K562 (cell line): ENCODE data around the gene IDUA. TPM values are rescaled to one million over a fixed set of nuclear protein-coding genes. Genes with fewer than 3 reads are reported as not detected.

Experiments
- BACH1 ChIP-seq: fragments of 200-800 bp; sonication (Bioruptor generic); IDR thresholded peaks from 2 replicates; pipeline ENCODE4 v1.6.1; 2016; ENCODE audit warnings: missing genetic modification characterization, missing compliant biosample characterization
- BHLHE40 ChIP-seq: IDR thresholded peaks from 2 replicates; pipeline ENCODE4 v1.6.1; 2011; ENCODE audit warnings: low read length, improper control_type of control experiment
- BRD9 ChIP-seq: fragments of 450-650 bp; IDR thresholded peaks from 2 replicates; pipeline ENCODE4 v1.6.1; 2018; ENCODE audit warnings: low read depth; ENCODE audit not compliant: partially characterized antibody
- GABPB2 ChIP-seq: fragments of 250-450 bp; sonication (Bioruptor Pico); conservative IDR thresholded peaks from 2 replicates; pipeline ENCODE4 v1.5.1; 2021; ENCODE audit warnings: mild to moderate bottlenecking
- GATA2 ChIP-seq: sonication (generic); formaldehyde crosslinking; IDR thresholded peaks from 2 replicates; pipeline ENCODE4 v1.4.0; 2020; ENCODE audit warnings: mild to moderate bottlenecking, missing genetic modification reagents
- HNRNPUL1 ChIP-seq: fragments of 200-400 bp; formaldehyde crosslinking; IDR thresholded peaks from 2 replicates; pipeline ENCODE4 v1.6.1; 2017; ENCODE audit warnings: low read length
- LCOR ChIP-seq: sonication (generic); formaldehyde crosslinking; IDR thresholded peaks from 2 replicates; pipeline ENCODE4 v1.8.0; 2022; ENCODE audit warnings: mild to moderate bottlenecking, missing genetic modification reagents
- MAX ChIP-seq: sonication (generic); formaldehyde crosslinking; IDR thresholded peaks from 2 replicates; pipeline ENCODE4 v1.9.0; 2022; ENCODE audit warnings: mild to moderate bottlenecking, missing genetic modification reagents
- NFYB ChIP-seq: IDR thresholded peaks from 2 replicates; pipeline ENCODE4 v1.6.1; 2011; ENCODE audit warnings: mild to moderate bottlenecking, moderate library complexity; ENCODE audit not compliant: insufficient read length; ENCODE audit errors: extremely low read depth
- RBM25 ChIP-seq: fragments of 200-400 bp; formaldehyde crosslinking; IDR thresholded peaks from 2 replicates; pipeline ENCODE4 v1.6.1; 2018; ENCODE audit warnings: low read length, low read depth, moderate library complexity; ENCODE audit not compliant: severe bottlenecking
- RBM34 ChIP-seq: fragments of 200-400 bp; formaldehyde crosslinking; IDR thresholded peaks from 2 replicates; pipeline ENCODE4 v1.6.1; 2018; ENCODE audit warnings: low read length, borderline replicate concordance; ENCODE audit not compliant: insufficient read depth
- RHOXF2B ChIP-seq: fragments of 250-450 bp; sonication (Bioruptor Pico); conservative IDR thresholded peaks from 2 replicates; pipeline ENCODE4 v1.5.1; 2021
- TEAD2 ChIP-seq: fragments of 450-650 bp; IDR thresholded peaks from 2 replicates; pipeline ENCODE4 v1.6.1; 2016; ENCODE audit warnings: missing genetic modification characterization, control low read depth, missing compliant biosample characterization
- TEAD4 ChIP-seq, 2 experiments: sonication (generic) in 1 of 2; formaldehyde crosslinking in 1 of 2; IDR thresholded peaks; 2 replicates each; pipeline versions ENCODE4 v1.6.1 to v1.8.0; 2012 to 2022; ENCODE audit warnings: borderline replicate concordance in 1 of 2, inconsistent platforms in 1 of 2, low read length in 1 of 2, mild to moderate bottlenecking in 1 of 2, missing genetic modification reagents in 1 of 2
- ZFP36 ChIP-seq: fragments of 150-350 bp; IDR thresholded peaks from 2 replicates; pipeline ENCODE4 v1.6.1; 2018; ENCODE audit warnings: low read length, low read depth; ENCODE audit not compliant: partially characterized antibody
- ZFX ChIP-seq: sonication (generic); formaldehyde crosslinking; IDR thresholded peaks from 2 replicates; pipeline ENCODE4 v1.8.0; 2022; ENCODE audit warnings: mild to moderate bottlenecking, missing genetic modification reagents, moderate library complexity
- ZNF592 ChIP-seq: fragments of 450-650 bp; IDR thresholded peaks from 2 replicates; pipeline ENCODE4 v1.6.1; 2017; ENCODE audit warnings: antibody characterized with exemption, mild to moderate bottlenecking
- polyA plus RNA-seq, 8 experiments: library from polyadenylated mRNA; depleted of rRNA in 4 of 8; stranded (reverse) in 5 of 8; unstranded in 3 of 8; fragments of >200 nt; fragmentation: Nextera tagmentation in 2 of 8; fragmentation: Illumina TruSeq in 1 of 8; extraction: Ambion mirVana in 2 of 8; extraction: Trizol in 1 of 8; gene quantifications; 2 replicates each; pipeline versions ENCODE4 v1.2.1 to v1.2.3, GENCODE V29; 2011 to 2014; ENCODE audit warnings: inconsistent platforms in 1 of 8, missing spikeins in 1 of 8
- total RNA-seq, 7 experiments: library from RNA; depleted of rRNA in 6 of 7; stranded (reverse); fragments of >200 nt in 6 of 7; fragmentation: Illumina TruSeq in 2 of 7; extraction: Trizol in 2 of 7; gene quantifications; 2 replicates each; pipeline versions ENCODE4 v1.2.1 to v1.2.3, GENCODE V29; 2011 to 2021; ENCODE audit warnings: low replicate concordance in 1 of 7
- TF ChIP-seq, protein P1 (sequence below): fragments of 450-650 bp; IDR thresholded peaks from 2 replicates; pipeline ENCODE4 v1.7.1; 2018; ENCODE audit warnings: mild to moderate bottlenecking, low read depth; ENCODE audit not compliant: partially characterized antibody
- TF ChIP-seq, protein P2 (sequence below): fragments of 450-650 bp; formaldehyde crosslinking; IDR thresholded peaks from 2 replicates; pipeline ENCODE4 v1.4.0; 2020; ENCODE audit warnings: mild to moderate bottlenecking

IDUA gene
- total and polyA plus RNA-seq, 9 of the 15 experiments (the other 6 are each of a cell fraction or from before 2014, with no cell fraction given) = 0.04 to 16.1 (median 1.2) TPM

DNA sequence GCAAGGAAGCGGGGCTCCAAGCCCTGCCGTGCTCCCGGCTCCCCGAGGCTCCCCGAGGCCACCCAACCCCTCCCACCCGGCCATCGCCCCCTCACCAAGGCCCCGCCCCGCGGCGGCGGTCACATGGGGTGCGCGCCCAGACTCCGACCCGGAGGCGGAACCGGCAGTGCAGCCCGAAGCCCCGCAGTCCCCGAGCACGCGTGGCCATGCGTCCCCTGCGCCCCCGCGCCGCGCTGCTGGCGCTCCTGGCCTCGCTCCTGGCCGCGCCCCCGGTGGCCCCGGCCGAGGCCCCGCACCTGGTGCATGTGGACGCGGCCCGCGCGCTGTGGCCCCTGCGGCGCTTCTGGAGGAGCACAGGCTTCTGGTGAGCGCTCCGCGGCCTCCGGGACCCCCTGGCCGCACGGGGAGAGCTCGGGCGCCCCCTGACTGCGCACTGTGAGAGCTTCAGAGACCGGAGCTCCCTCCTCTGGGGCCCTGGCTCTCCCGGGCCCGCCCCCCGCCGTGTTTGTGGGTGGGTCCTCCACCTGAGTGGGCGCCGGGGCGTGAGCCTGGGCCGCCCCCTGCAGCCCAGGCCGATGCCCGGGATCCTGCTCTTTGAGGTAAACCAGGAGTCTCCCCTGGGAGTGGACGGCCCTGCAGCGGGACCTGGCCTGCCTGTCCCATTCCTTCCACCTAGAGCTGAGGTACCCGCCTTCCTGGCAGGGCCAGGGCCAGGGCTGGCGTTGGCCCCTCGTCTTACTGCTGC, at the start of gene IDUA (continued):
- TF ChIP-seq RBM34 = no peak
- TF ChIP-seq BRD9 = no peak
- 0 out of 2 replicates have a peak, but pooled peaks have one; percentile 31 for TF ChIP-seq BHLHE40
- no peak for TF ChIP-seq RBM25
- TF ChIP-seq MAX (CRISPR knock-in tag) = peak; percentile 74
- TF ChIP-seq TEAD2 (tag) = no peak
- TF ChIP-seq, protein P1, sequence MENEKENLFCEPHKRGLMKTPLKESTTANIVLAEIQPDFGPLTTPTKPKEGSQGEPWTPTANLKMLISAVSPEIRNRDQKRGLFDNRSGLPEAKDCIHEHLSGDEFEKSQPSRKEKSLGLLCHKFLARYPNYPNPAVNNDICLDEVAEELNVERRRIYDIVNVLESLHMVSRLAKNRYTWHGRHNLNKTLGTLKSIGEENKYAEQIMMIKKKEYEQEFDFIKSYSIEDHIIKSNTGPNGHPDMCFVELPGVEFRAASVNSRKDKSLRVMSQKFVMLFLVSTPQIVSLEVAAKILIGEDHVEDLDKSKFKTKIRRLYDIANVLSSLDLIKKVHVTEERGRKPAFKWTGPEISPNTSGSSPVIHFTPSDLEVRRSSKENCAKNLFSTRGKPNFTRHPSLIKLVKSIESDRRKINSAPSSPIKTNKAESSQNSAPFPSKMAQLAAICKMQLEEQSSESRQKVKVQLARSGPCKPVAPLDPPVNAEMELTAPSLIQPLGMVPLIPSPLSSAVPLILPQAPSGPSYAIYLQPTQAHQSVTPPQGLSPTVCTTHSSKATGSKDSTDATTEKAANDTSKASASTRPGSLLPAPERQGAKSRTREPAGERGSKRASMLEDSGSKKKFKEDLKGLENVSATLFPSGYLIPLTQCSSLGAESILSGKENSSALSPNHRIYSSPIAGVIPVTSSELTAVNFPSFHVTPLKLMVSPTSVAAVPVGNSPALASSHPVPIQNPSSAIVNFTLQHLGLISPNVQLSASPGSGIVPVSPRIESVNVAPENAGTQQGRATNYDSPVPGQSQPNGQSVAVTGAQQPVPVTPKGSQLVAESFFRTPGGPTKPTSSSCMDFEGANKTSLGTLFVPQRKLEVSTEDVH = no peak
- TF ChIP-seq LCOR (CRISPR knock-in tag) = 0 out of 2 replicates have a peak, but pooled peaks have one; percentile 13
- no peak for TF ChIP-seq BACH1
- peak; percentile 72 for TF ChIP-seq ZFX (CRISPR knock-in tag)
- no peak for TF ChIP-seq RHOXF2B
- TF ChIP-seq GABPB2 (CRISPR knock-in tag) = no peak
- TF ChIP-seq, protein P2, sequence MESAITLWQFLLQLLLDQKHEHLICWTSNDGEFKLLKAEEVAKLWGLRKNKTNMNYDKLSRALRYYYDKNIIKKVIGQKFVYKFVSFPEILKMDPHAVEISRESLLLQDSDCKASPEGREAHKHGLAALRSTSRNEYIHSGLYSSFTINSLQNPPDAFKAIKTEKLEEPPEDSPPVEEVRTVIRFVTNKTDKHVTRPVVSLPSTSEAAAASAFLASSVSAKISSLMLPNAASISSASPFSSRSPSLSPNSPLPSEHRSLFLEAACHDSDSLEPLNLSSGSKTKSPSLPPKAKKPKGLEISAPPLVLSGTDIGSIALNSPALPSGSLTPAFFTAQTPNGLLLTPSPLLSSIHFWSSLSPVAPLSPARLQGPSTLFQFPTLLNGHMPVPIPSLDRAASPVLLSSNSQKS (CRISPR knock-in tag) = no peak
- TF ChIP-seq TEAD4 (IDR thresholded peaks at IDR 0.05; ENCODE audit: low read length) = no peak
- no peak for TF ChIP-seq TEAD4 (CRISPR knock-in tag; IDR thresholded peaks at IDR 0.05; ENCODE audit: borderline replicate concordance)
- TF ChIP-seq GATA2 (CRISPR knock-in tag) = no peak
- no peak for TF ChIP-seq HNRNPUL1
- TF ChIP-seq ZNF592 = peak; percentile 83
- no peak for TF ChIP-seq NFYB
- TF ChIP-seq ZFP36 = no peak
